Neural progenitor cell (in vitro differentiated cells): ENCODE results near the gene RASGRF2.

Experiments
- CTCF ChIP-seq: fragments of 200-600 bp; sonication (generic); IDR thresholded peaks from 2 replicates; pipeline ENCODE4 v1.5.1; 2017; ENCODE audit warnings: antibody characterized with exemption, mild to moderate bottlenecking
- EZH2 ChIP-seq: fragments of 200-600 bp; sonication (generic); IDR thresholded peaks from 2 replicates; pipeline ENCODE4 v1.6.1; 2017; ENCODE audit warnings: antibody characterized with exemption, mild to moderate bottlenecking, moderate library complexity

- TF ChIP-seq CTCF (no peak), EZH2 (no peak)
Measured at GRCh38 chr5:81137833-81138232, 177.7 kb downstream of the RASGRF2 start.
